GM23248 (cell line): ENCODE data around the gene VPREB3. TPM values are rescaled to one million over a fixed set of nuclear protein-coding genes. Genes with fewer than 3 reads are reported as not detected.

Experiments used
- DNase-seq: peaks from one replicate; pipeline ENCODE4 v3.0.0-alpha.2; 2015
- H2AFZ ChIP-seq: fragments of 200-600 bp; sonication (generic); 2 replicates; pipeline ENCODE4 v1.6.1; 2016; ENCODE audit warnings: antibody characterized with exemption
- H3F3A ChIP-seq: fragments of 200-600 bp; sonication (generic); 2 replicates; pipeline ENCODE4 v1.6.1; 2016; ENCODE audit warnings: mild to moderate bottlenecking, antibody characterized with exemption, mixed run types; ENCODE audit not compliant: insufficient read depth
- H3K27ac ChIP-seq: fragments of 200-600 bp; sonication (generic); 2 replicates; pipeline ENCODE4 v1.5.1; 2016; ENCODE audit warnings: mild to moderate bottlenecking
- H3K27me3 ChIP-seq: fragments of 200-600 bp; sonication (generic); replicated peaks from 2 replicates; pipeline ENCODE4 v1.6.1; 2016; ENCODE audit warnings: mild to moderate bottlenecking; ENCODE audit not compliant: insufficient read depth
- H3K36me3 ChIP-seq: fragments of 200-600 bp; sonication (generic); 2 replicates; pipeline ENCODE4 v1.6.1; 2016; ENCODE audit warnings: low read depth, mild to moderate bottlenecking
- H3K4me1 ChIP-seq: fragments of 200-600 bp; sonication (generic); 2 replicates; pipeline ENCODE4 v1.6.1; 2016; ENCODE audit warnings: mild to moderate bottlenecking; ENCODE audit not compliant: insufficient read depth
- H3K4me2 ChIP-seq: fragments of 200-600 bp; sonication (generic); one replicate; pipeline ENCODE4 v1.6.1; 2016; ENCODE audit warnings: mild to moderate bottlenecking; ENCODE audit not compliant: unreplicated experiment
- H3K4me3 ChIP-seq: fragments of 200-600 bp; sonication (generic); 2 replicates; pipeline ENCODE4 v1.5.1; 2016; ENCODE audit warnings: mild to moderate bottlenecking
- H3K79me2 ChIP-seq: fragments of 200-600 bp; sonication (generic); 2 replicates; pipeline ENCODE4 v1.6.1; 2016; ENCODE audit warnings: mild to moderate bottlenecking; ENCODE audit not compliant: insufficient read depth
- H3K9ac ChIP-seq: fragments of 200-600 bp; sonication (generic); 2 replicates; pipeline ENCODE4 v1.6.1; 2016; ENCODE audit warnings: mild to moderate bottlenecking
- H3K9me2 ChIP-seq: fragments of 200-600 bp; sonication (generic); 2 replicates; pipeline ENCODE4 v1.6.1; 2016; ENCODE audit warnings: mixed run types, mild to moderate bottlenecking, moderate library complexity; ENCODE audit not compliant: insufficient read depth
- H3K9me3 ChIP-seq: fragments of 200-600 bp; sonication (generic); one replicate; pipeline ENCODE4 v1.6.1; 2017; ENCODE audit warnings: low read depth
- H4K20me1 ChIP-seq: fragments of 200-600 bp; sonication (generic); 2 replicates; pipeline ENCODE4 v1.6.0; 2016; ENCODE audit not compliant: insufficient read depth
- EZH2 ChIP-seq: fragments of 200-600 bp; sonication (generic); IDR thresholded peaks from 2 replicates; pipeline ENCODE4 v1.6.1; 2018; ENCODE audit warnings: antibody characterized with exemption, mild to moderate bottlenecking; ENCODE audit not compliant: insufficient read depth, poor library complexity, severe bottlenecking
- EZH2phosphoT487 ChIP-seq: fragments of 200-600 bp; sonication (generic); IDR thresholded peaks from 2 replicates; pipeline ENCODE4 v1.6.1; 2018; ENCODE audit warnings: antibody characterized with exemption, moderate library complexity, mild to moderate bottlenecking, low read depth; ENCODE audit not compliant: insufficient read depth
- WGBS, 2 experiments: methylation state at CpG; one replicate each; pipeline ENCODE4 v1.1.6; 2015 to 2017; ENCODE audit warnings: low lambda C conversion rate in 2 of 2, low coverage in 1 of 2; ENCODE audit errors: missing lambda C conversion rate in 2 of 2; 5-methylcytosine and 5-hydroxymethylcytosine counted together
- in situ Hi-C: fragments of 300-500 bp; cut with MboI; formaldehyde crosslinking; loops from 2 replicates; pipeline ENCODE4 v1.15.0; 2020
- polyA plus RNA-seq: library from polyadenylated mRNA; unstranded; fragments of >200 nt; fragmentation: Nextera tagmentation; extraction: Ambion mirVana; gene quantifications from 2 replicates; pipeline ENCODE4 v1.2.1, GENCODE V29; 2016
- total RNA-seq: library from RNA; depleted of rRNA; stranded (reverse); fragments of >200 nt; shearing (Covaris generic); gene quantifications from 2 replicates; pipeline ENCODE4 v1.2.3, GENCODE V29; 2014

The VPREB3 gene
- total and polyA plus RNA-seq, 2 experiments from 2014 or later = not detected

DNA sequence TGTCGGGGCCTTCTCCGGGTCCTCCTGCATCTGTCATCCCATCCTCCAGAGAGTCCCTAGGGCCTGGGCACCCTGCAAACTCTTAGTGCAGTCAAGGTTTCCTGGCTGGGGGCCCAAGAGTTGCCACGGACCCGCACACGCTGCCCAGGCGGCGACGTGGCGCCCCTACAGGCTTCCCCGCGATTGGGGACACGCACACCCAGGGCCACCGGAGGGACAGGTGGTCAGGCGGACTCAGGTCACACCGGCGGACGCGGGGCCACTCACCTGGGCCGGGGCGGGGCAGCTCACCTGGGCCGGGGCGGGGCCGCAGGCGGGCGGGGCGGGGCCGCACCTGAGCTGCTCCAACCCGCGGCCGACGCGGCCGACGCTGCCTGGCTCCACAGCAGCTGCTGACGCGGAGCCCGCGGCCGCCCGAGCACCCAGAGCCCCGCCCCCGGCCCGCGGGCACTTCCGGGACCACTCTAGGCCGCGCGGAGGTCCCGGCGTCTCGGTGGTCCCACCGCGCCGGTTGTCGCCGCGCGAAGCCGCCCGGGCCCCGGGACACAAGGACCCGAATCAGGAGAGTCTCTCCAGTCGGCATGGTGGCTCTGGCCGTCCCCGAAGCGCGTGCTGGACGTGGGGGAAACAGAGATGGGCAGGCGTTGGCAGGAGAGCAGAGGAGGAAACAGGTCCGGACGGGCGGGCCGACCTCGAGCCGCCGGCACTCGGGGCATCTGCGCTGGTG lies 3.3 kb downstream of the VPREB3 start, which contains the start of gene ZNF70:
TSS of gene ZNF70 (minus strand) at position 399 of the 727 bp plus-strand sequence. CDS start 5,972 bp downstream, outside the sequence.
- in situ Hi-C loops = no loop called here
- 1% methylated on average over 45 to 53 of the region's 78 CpGs for WGBS, 2 experiments

DNA sequence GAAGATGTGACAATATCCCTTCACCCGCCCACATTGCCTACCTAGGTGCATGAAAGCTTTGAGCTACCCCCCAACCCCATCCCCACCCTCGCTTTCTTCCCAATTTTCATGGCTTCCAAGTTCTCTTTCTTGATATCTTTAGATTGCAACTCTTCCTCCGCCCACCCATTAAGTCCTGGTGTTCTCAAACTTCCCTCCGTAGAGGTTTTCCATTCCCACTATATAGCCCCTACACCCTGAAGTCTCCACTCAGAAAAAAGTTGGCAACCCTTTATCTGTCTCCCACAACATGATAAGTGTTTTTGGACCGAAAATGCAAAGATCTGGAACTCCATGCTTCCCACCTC lies 3.9 kb downstream of the VPREB3 start:
- H3K27ac ChIP-seq = no peak overlapping the region

More for the DNA sequence above, 3.3 kb downstream of the VPREB3 start, which contains the start of gene ZNF70:
- no peak for TF ChIP-seq EZH2
- no peak for TF ChIP-seq EZH2phosphoT487
- H3F3A ChIP-seq = 0 out of 2 replicates have a peak, but pooled peaks cover 6% of the 10 kb centered on the region
- H3K36me3 ChIP-seq = no peaks in the 10 kb centered on the region
- H4K20me1 ChIP-seq = no peaks in the 10 kb centered on the region
- H3K9me3 ChIP-seq = no peaks in the 10 kb centered on the region
- no peaks in the 10 kb centered on the region for H3K9me2 ChIP-seq
- peak within 1 kb of the TSS; percentile 89 for H2AFZ ChIP-seq
- DNase-seq = peak; percentile 92
- H3K4me1 ChIP-seq = 0 out of 2 replicates have a peak, but pooled peaks cover 7% of the 10 kb centered on the region
- peak within 1 kb of the TSS; percentile 89 for H3K9ac ChIP-seq
- H3K27ac ChIP-seq = peak within 1 kb of the TSS; percentile 48
- H3K27me3 ChIP-seq = no peaks in the 10 kb centered on the region
- H3K4me3 ChIP-seq = peak within 1 kb of the TSS; percentile 94
- H3K79me2 ChIP-seq = peaks cover 19% of the 10 kb centered on the region
- H3K4me2 ChIP-seq = peak within 1 kb of the TSS; percentile 99

DNA sequence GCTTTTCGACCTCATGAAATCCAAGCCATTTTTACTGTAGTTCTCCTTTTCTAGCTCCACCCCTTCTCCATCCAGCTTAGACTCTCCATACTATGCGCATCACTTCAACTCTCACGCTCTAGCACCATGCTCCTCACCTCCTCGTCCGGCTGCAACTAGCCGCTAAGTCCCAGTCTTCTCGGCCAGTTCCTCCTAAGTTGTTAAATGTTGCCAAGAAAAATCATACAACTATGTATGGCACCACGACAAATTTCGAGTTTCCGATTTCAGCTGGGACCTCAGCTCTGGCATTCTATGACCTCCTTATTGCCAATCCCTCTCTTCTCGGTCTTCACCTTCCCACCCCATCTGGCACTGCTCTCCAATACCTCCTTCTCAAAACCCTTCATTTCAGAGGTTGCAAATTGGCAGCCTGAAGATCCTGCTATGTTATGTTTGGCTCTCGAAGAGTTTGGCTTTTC lies 4.4 kb downstream of the VPREB3 start:
- Histone ChIP-seq H3K79me2 (peaks cover 19% of the 10 kb centered on the region), H3K4me2 (peak overlapping the region; percentile 99), H2AFZ (peak overlapping the region; percentile 89), H3K27me3 (no peaks in the 10 kb centered on the region), H3K9ac (no peak overlapping the region; the same call in 1 of the 2 replicates), H3F3A (0 out of 2 replicates have a peak, but pooled peaks cover under 1% of the 10 kb centered on the region), H3K4me1 (0 out of 2 replicates have a peak, but pooled peaks cover 7% of the 10 kb centered on the region), H3K27ac (no peak overlapping the region), H3K9me2 (no peaks in the 10 kb centered on the region), H4K20me1 (no peaks in the 10 kb centered on the region), H3K9me3 (no peaks in the 10 kb centered on the region), H3K36me3 (no peaks in the 10 kb centered on the region), H3K4me3 (peak overlapping the region; percentile 94)
- 41 to 42% methylated on average over 12 of the region's 12 CpGs for WGBS, 2 experiments
- TF ChIP-seq EZH2phosphoT487 = no peak
- in situ Hi-C loops = no loop called here
- peak; percentile 22 for DNase-seq

More for the DNA sequence above, 3.9 kb downstream of the VPREB3 start:
- H3K9me2 ChIP-seq = no peaks in the 10 kb centered on the region
- no peaks in the 10 kb centered on the region for H3K9me3 ChIP-seq
- H3K36me3 ChIP-seq = no peaks in the 10 kb centered on the region
- H3K4me1 ChIP-seq = 0 out of 2 replicates have a peak, but pooled peaks cover 7% of the 10 kb centered on the region
- H3K4me2 ChIP-seq = peak overlapping the region; percentile 99
- H2AFZ ChIP-seq = peak overlapping the region; percentile 89
- 0 out of 2 replicates have a peak, but pooled peaks cover 5% of the 10 kb centered on the region for H3F3A ChIP-seq
- H3K9ac ChIP-seq = peak overlapping the region; percentile 89
- 11 to 26% methylated on average over 5 of the region's 5 CpGs for WGBS, 2 experiments
- H3K4me3 ChIP-seq = peak overlapping the region; percentile 94
- DNase-seq = no peak
- H3K79me2 ChIP-seq = peaks cover 19% of the 10 kb centered on the region
- no peaks in the 10 kb centered on the region for H3K27me3 ChIP-seq
- no peaks in the 10 kb centered on the region for H4K20me1 ChIP-seq
- in situ Hi-C loops = no loop called here
- TF ChIP-seq EZH2 = no peak
- TF ChIP-seq EZH2phosphoT487 = no peak

DNA sequence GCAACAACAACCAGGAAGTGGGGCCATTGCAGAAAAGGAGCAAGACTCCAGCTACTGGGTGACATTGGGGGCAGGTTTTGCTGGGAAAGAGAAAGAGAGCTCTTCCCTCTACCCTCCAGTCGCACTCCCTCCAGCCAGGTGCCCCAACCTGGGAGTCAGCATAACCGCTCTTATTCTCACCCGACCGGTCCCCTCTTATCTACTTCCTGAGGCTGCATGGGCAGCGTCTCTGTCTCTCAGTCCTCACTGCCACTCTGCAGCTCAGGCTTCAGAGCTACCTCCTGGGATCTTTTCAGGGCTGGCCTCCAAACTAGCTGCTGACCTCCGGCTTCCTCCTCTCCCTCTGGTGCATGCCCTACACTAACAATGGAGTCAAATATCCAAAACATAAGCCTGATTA lies 8.4 kb downstream of the VPREB3 start:
- TF ChIP-seq EZH2 (no peak), EZH2phosphoT487 (no peak)
- no peak overlapping the region for H3K27ac ChIP-seq
- no peak overlapping the region for H3K4me2 ChIP-seq
- no peaks in the 10 kb centered on the region for H3F3A ChIP-seq
- H2AFZ ChIP-seq = no peak overlapping the region
- no peaks in the 10 kb centered on the region for H3K9me3 ChIP-seq
- H3K4me1 ChIP-seq = 0 out of 2 replicates have a peak, but pooled peaks cover 7% of the 10 kb centered on the region
- WGBS, 2 experiments = 97 to 98% methylated on average over 6 of the region's 6 CpGs
- H3K9me2 ChIP-seq = no peaks in the 10 kb centered on the region
- H3K4me3 ChIP-seq = no peak overlapping the region
- DNase-seq = no peak
- no peaks in the 10 kb centered on the region for H3K36me3 ChIP-seq
- in situ Hi-C loops = no loop called here
- peaks cover 19% of the 10 kb centered on the region for H3K79me2 ChIP-seq
- H3K27me3 ChIP-seq = no peaks in the 10 kb centered on the region
- no peaks in the 10 kb centered on the region for H4K20me1 ChIP-seq
- no peak overlapping the region for H3K9ac ChIP-seq
